ENCODE results near the gene CC2D1A. TPM values are rescaled to one million over a fixed set of nuclear protein-coding genes. Genes with fewer than 3 reads are reported as not detected.

Gene CC2D1A
- total RNA-seq, 4 donors from 2014 or later = 28.0 to 56.9 (median 36.0) TPM

GRCh38 chr19:13931391-13932148, 25.6 kb downstream of the CC2D1A start:
- Histone ChIP-seq H3K36me3 (peaks cover 3 to 50% (median 7%) of the 10 kb centered on the region in 3 donors), H3K27ac (no peak overlapping the region), H3K4me3 (no peak overlapping the region), H3K27me3 (peaks cover 0 to 24% (median 0%) of the 10 kb centered on the region in 4 donors), H3K9me3 (no peaks in the 10 kb centered on the region), H3K4me1 (peaks cover 0 to 6% (median 0%) of the 10 kb centered on the region in 3 donors)
- intact Hi-C loops (cut with DNase I) = no loop called here
- no peak for DNase-seq
- TF ChIP-seq CTCF (IDR thresholded peaks at IDR 0.05) (no peak), POLR2A (IDR thresholded peaks at IDR 0.05) (no peak)
- WGBS, 2 donors = 81 to 100% methylated on average over 1 to 14 of the region's 30 CpGs

- DNase-seq = no peak
- Histone ChIP-seq H3K27me3 (peaks cover 0 to 25% (median 0%) of the 10 kb centered on the region in 4 donors), H3K36me3 (peaks cover 1 to 44% (median 3%) of the 10 kb centered on the region in 3 donors), H3K4me1 (peaks cover 0 to 6% (median 0%) of the 10 kb centered on the region in 3 donors), H3K4me3 (no peak overlapping the region), H3K9me3 (no peaks in the 10 kb centered on the region), H3K27ac (no peak overlapping the region)
- no peak for TF ChIP-seq CTCF (IDR thresholded peaks at IDR 0.05)
- TF ChIP-seq POLR2A (IDR thresholded peaks at IDR 0.05) = no peak
- 71% methylated on average over 6 of the region's 6 CpGs; no CpG with 5 or more reads in 1 of the 2 donors for WGBS, 2 donors
- intact Hi-C loops (cut with DNase I) = no loop called here
Observed at GRCh38 chr19:13932149-13932637, 26.2 kb downstream of the CC2D1A start.

GRCh38 chr19:13932911-13933393, 27.0 kb downstream of the CC2D1A start:
- TF ChIP-seq CTCF (IDR thresholded peaks at IDR 0.05) = no peak
- TF ChIP-seq POLR2A (IDR thresholded peaks at IDR 0.05) = no peak
- Histone ChIP-seq H3K36me3 (peaks cover 0 to 36% (median 3%) of the 10 kb centered on the region in 3 donors), H3K4me3 (no peak overlapping the region), H3K27me3 (peaks cover 0 to 32% (median 0%) of the 10 kb centered on the region in 4 donors), H3K9me3 (no peaks in the 10 kb centered on the region), H3K27ac (no peak overlapping the region), H3K4me1 (peaks cover 0 to 12% (median 0%) of the 10 kb centered on the region in 3 donors)
- DNase-seq = no peak
- intact Hi-C loops (cut with DNase I) = no loop called here
- WGBS, 2 donors = 90 to 93% methylated on average over 3 to 19 of the region's 42 CpGs

- intact Hi-C loops (cut with DNase I) = no loop called here
Observed at GRCh38 chr19:13934785-13935109, 28.7 kb downstream of the CC2D1A start.

More at GRCh38 chr19:13934785-13935109, 28.7 kb downstream of the CC2D1A start:
- no peak for DNase-seq
- H3K27ac ChIP-seq = no peak overlapping the region
- peaks cover 0 to 22% (median 3%) of the 10 kb centered on the region in 3 donors for H3K36me3 ChIP-seq
- WGBS, 2 donors = 100% methylated on average over 2 of the region's 2 CpGs
- peaks cover 0 to 42% (median 0%) of the 10 kb centered on the region in 4 donors for H3K27me3 ChIP-seq
- H3K9me3 ChIP-seq = no peaks in the 10 kb centered on the region
- no peak for TF ChIP-seq POLR2A (IDR thresholded peaks at IDR 0.05)
- no peak for TF ChIP-seq CTCF (IDR thresholded peaks at IDR 0.05)
- peaks cover 0 to 22% (median 0%) of the 10 kb centered on the region in 3 donors for H3K4me1 ChIP-seq
- no peak overlapping the region for H3K4me3 ChIP-seq
